GM12874 (cell line): ENCODE results near the gene ZNF644.

Experiments
- TF ChIP-seq, protein P1 (sequence below): IDR thresholded peaks from 2 replicates; pipeline ENCODE4 v1.5.1; 2011; ENCODE audit warnings: low read depth, mild to moderate bottlenecking, control low read depth, low read length, moderate library complexity; ENCODE audit not compliant: insufficient read depth

ZNF644 gene

DNA sequence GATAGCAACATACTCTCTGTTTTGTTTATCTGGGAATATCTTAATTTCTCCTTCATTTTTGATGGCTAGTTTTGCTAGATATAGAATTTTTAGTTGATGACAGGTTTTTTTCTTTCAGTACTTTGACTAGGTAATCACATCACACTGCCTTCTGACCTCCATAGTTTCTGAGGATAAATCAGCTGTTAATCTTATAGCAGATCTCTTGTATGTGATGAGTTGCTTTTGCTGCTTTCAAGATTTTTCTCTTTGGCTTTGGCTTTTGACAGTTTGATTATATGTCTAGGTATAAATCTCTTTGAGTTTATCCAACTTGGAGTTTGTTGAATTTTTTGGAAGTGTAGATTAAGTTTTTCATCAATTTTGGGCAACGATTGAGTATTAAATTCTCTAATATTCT lies 142.6 kb downstream of the ZNF644 start:
- TF ChIP-seq, protein P1, sequence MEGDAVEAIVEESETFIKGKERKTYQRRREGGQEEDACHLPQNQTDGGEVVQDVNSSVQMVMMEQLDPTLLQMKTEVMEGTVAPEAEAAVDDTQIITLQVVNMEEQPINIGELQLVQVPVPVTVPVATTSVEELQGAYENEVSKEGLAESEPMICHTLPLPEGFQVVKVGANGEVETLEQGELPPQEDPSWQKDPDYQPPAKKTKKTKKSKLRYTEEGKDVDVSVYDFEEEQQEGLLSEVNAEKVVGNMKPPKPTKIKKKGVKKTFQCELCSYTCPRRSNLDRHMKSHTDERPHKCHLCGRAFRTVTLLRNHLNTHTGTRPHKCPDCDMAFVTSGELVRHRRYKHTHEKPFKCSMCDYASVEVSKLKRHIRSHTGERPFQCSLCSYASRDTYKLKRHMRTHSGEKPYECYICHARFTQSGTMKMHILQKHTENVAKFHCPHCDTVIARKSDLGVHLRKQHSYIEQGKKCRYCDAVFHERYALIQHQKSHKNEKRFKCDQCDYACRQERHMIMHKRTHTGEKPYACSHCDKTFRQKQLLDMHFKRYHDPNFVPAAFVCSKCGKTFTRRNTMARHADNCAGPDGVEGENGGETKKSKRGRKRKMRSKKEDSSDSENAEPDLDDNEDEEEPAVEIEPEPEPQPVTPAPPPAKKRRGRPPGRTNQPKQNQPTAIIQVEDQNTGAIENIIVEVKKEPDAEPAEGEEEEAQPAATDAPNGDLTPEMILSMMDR = no peak

GRCh38 chr1:90876101-90876500 lies 145.7 kb downstream of the ZNF644 start:
- TF ChIP-seq, protein P1 = no peak
